DND-41 (cell line): ENCODE results near the gene KY.

Source experiments
- ATAC-seq: fragments of 200-7000 bp; cut with Tn5 transposase; 3 replicates; pipeline ENCODE4 v1.9.1; 2021; ENCODE audit warnings: low read depth; ENCODE audit not compliant: insufficient read depth
- DNase-seq: peaks from one replicate; pipeline ENCODE4 v3.0.0-alpha.2; 2020
- H2AFZ ChIP-seq: 2 replicates; pipeline ENCODE4 v1.6.0; 2012; ENCODE audit warnings: low read depth, low read length
- H3K27ac ChIP-seq: 2 replicates; pipeline ENCODE4 v1.5.1; 2012; ENCODE audit warnings: low read length, inconsistent platforms
- H3K27me3 ChIP-seq: fragments of 200-600 bp; sonication (generic); 2 replicates; pipeline ENCODE4 v1.6.0; 2012; ENCODE audit warnings: low read length, mild to moderate bottlenecking, inconsistent platforms; ENCODE audit not compliant: insufficient read depth, poor library complexity
- H3K36me3 ChIP-seq: 2 replicates; pipeline ENCODE4 v1.5.1; 2012; ENCODE audit warnings: low read length, inconsistent platforms; ENCODE audit not compliant: insufficient read depth
- H3K4me1 ChIP-seq: 2 replicates; pipeline ENCODE4 v1.5.1; 2012; ENCODE audit warnings: mild to moderate bottlenecking, low read length; ENCODE audit not compliant: insufficient read depth
- H3K4me2 ChIP-seq: 2 replicates; pipeline ENCODE4 v1.6.0; 2012; ENCODE audit warnings: mild to moderate bottlenecking, moderate library complexity, low read length, inconsistent platforms; ENCODE audit not compliant: insufficient read depth
- H3K4me3 ChIP-seq, 2 experiments: fragments of 200-600 bp in 1 of 2; shearing (Covaris generic) in 1 of 2; 2 replicates each; pipeline ENCODE4 v1.5.1; 2012 to 2016; ENCODE audit warnings: inconsistent platforms in 2 of 2, low read length in 2 of 2, mild to moderate bottlenecking in 2 of 2, low read depth in 1 of 2, moderate library complexity in 1 of 2
- H3K79me2 ChIP-seq: 2 replicates; pipeline ENCODE4 v1.6.0; 2012; ENCODE audit warnings: low read length, inconsistent platforms; ENCODE audit not compliant: insufficient read depth
- H3K9ac ChIP-seq: 2 replicates; pipeline ENCODE4 v1.6.0; 2012; ENCODE audit warnings: low read depth, mild to moderate bottlenecking, inconsistent platforms, low read length, moderate library complexity
- H3K9me3 ChIP-seq: 2 replicates; pipeline ENCODE4 v1.5.1; 2012; ENCODE audit warnings: low read length, moderate library complexity, mild to moderate bottlenecking, inconsistent platforms; ENCODE audit not compliant: insufficient read depth, severe bottlenecking
- H4K20me1 ChIP-seq: 2 replicates; pipeline ENCODE4 v1.6.0; 2012; ENCODE audit warnings: low read length; ENCODE audit not compliant: insufficient read depth
- CTCF ChIP-seq: IDR thresholded peaks from 2 replicates; pipeline ENCODE4 v1.5.1; 2012; ENCODE audit warnings: borderline replicate concordance, low read length, moderate library complexity, mild to moderate bottlenecking; ENCODE audit not compliant: poor library complexity, severe bottlenecking; ENCODE audit errors: extremely low read depth
- EZH2 ChIP-seq: IDR thresholded peaks from 3 replicates; pipeline ENCODE4 v1.6.1; 2012; ENCODE audit warnings: borderline replicate concordance, low read depth, mild to moderate bottlenecking, moderate library complexity, low read length, inconsistent platforms; ENCODE audit not compliant: severe bottlenecking

The KY gene

DNA sequence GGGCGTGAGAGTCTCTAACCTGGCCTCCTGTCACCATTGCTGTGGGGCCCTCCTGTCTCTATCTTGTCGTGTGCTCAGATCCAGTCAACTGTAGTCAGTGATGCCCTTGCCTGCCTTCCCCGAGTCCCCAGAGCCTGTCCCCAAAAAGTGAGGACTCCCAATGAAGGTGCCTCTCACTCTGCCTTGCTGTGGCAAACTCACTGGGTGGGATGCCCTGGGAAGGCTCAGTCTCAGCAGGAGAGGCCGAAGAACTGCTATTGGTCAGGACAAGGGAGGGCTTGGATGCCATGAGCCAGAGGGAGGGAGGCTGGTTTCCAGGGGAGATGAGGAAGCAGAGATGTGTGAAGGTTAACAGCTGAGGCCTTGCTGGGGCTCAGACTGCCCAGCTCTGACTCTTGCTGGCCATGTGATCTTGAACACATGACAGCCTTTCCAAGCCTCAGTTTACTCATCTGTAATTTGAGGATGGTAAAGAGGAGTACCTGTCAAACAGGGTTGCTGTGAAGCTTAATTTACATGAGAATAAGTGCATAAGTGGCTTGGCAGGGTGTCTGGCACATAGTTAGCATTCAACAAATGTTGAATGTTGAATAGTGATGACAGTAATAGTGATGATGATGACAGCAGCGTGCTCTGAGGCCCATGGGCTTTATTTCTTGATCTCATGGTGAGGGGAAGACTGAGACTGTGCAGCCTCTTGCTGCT lies 8.2 kb downstream of the KY start:
- Histone ChIP-seq H3K4me2 (no peak overlapping the region), H3K79me2 (no peaks in the 10 kb centered on the region), H3K4me3 (no peak overlapping the region), H3K9me3 (no peaks in the 10 kb centered on the region), H3K4me1 (no peaks in the 10 kb centered on the region), H3K9ac (no peak overlapping the region), H4K20me1 (no peaks in the 10 kb centered on the region), H3K27me3 (peaks cover 3% of the 10 kb centered on the region), H3K36me3 (no peaks in the 10 kb centered on the region), H3K27ac (no peak overlapping the region), H2AFZ (no peak overlapping the region)
- ATAC-seq (no peak), DNase-seq (no peak)
- TF ChIP-seq EZH2 (no peak), CTCF (no peak)

GRCh38 chr3:134641671-134642300 lies 9.0 kb downstream of the KY start:
- Histone ChIP-seq H3K27me3 (peaks cover 3% of the 10 kb centered on the region), H3K9me3 (no peaks in the 10 kb centered on the region), H4K20me1 (no peaks in the 10 kb centered on the region), H3K79me2 (no peaks in the 10 kb centered on the region), H3K36me3 (no peaks in the 10 kb centered on the region), H3K27ac (no peak overlapping the region), H3K4me3 (no peak overlapping the region), H3K4me1 (no peaks in the 10 kb centered on the region), H3K4me2 (no peak overlapping the region), H3K9ac (no peak overlapping the region), H2AFZ (no peak overlapping the region)
- DNase-seq (no peak), ATAC-seq (no peak)
- TF ChIP-seq EZH2 (no peak), CTCF (no peak)

DNA sequence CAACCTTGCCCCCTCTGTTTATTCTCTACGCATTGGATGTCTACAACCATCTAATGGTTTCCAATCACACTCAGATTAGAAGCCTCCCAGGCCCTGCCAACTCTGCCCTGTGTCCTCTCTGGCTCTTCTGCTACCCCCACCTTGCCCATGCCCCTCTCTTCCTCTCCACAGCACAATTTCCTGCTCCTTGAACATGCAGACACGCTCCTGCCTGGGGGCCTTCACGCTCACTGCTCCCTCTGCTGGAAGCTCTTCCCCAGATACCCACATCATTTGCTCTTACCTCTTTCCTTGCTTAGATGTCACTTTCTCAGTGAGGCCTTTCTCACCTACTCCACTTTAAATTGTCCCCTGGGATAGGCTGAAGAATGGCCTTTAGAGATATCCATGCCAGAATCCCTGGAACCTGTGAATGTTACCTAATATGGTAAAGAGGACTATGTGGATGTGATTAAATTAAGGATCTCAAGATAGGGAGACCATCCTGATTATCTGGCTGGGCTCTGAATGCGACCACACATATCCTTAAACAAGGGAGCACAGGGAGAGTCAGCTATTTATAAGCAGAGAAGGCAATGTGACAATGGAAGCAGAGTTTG lies 9.9 kb downstream of the KY start:
- H3K27me3 ChIP-seq, result peaks cover 8% of the 10 kb centered on the region

More for the DNA sequence above, 9.9 kb downstream of the KY start:
- no peaks in the 10 kb centered on the region for H3K4me1 ChIP-seq
- DNase-seq (peak; percentile 43), ATAC-seq (peak; percentile 83)
- H4K20me1 ChIP-seq, result no peaks in the 10 kb centered on the region
- no peaks in the 10 kb centered on the region for H3K9me3 ChIP-seq
- H3K36me3 ChIP-seq, result no peaks in the 10 kb centered on the region
- H2AFZ ChIP-seq, result no peak overlapping the region
- TF ChIP-seq CTCF (peak; percentile 65), EZH2 (no peak)
- H3K27ac ChIP-seq, result no peak overlapping the region
- H3K9ac ChIP-seq, result no peak overlapping the region
- no peak overlapping the region for H3K4me2 ChIP-seq
- no peaks in the 10 kb centered on the region for H3K79me2 ChIP-seq
- no peak overlapping the region for H3K4me3 ChIP-seq
